HG02973 (cell line): ENCODE results near the gene PDK1.

ENCODE experiments used
- ATAC-seq: cut with Tn5 transposase; IDR thresholded peaks from one replicate; pipeline ENCODE4 v1.9.1; 2021; ENCODE audit warnings: moderate library complexity; ENCODE audit not compliant: unreplicated experiment

PDK1 gene

DNA sequence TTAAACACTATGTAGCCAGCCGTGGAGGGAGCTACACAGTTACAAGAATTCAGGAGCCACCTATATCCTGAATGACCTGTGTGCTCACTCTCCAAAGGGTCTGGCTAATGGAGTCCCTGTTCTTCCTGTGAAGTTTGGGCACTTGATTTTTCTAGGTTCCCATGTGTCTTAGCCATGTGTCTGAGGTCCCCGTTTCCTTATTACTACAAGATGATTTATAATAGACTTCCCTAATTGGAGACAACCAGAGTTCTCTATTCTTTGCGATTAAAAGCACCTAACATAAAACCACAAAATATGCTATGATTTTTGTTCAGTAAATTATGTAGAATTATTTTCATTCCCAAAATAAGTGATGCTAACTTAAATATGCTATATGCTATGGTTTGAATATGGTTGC, 83.4 kb downstream of the PDK1 start:
- no peak for ATAC-seq

DNA sequence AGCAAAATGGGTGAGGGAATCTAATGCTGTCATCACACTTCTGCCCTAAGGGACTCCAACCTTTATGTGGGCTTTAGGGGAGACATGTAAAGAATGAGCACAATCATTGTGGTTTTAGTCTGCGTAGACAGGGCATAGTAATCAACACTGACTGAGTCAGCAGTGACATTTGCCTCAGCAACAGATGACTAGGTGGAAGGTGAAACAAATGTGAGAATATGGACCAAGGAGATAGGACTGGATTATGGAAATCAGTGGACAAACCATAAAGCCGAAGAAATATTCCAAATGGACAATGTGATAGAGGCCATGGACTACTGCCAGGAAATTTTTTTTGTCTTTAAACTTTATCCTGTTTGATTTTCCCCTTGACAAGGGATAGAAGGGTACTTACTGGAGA, 83.9 kb downstream of the PDK1 start:
- no peak for ATAC-seq

DNA sequence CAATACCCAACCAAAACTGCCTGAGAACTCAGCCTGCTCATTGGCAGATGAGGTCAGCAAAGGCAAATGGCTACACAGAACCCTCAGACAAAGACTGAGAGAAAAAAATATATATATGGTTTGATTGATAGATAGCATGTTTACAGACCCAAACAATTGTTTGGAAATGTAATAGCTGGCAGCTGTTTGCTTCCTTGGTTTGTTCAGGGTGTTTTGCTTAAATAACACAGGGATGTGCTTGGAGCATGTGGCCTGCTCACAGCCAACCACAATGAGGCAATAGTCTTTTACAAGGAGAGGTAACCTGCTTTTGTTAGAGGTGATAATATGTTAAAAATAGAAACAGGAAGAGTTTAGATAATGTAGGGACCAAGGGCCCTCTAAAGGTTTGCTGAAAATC, 84.5 kb downstream of the PDK1 start:
- ATAC-seq: no peak

DNA sequence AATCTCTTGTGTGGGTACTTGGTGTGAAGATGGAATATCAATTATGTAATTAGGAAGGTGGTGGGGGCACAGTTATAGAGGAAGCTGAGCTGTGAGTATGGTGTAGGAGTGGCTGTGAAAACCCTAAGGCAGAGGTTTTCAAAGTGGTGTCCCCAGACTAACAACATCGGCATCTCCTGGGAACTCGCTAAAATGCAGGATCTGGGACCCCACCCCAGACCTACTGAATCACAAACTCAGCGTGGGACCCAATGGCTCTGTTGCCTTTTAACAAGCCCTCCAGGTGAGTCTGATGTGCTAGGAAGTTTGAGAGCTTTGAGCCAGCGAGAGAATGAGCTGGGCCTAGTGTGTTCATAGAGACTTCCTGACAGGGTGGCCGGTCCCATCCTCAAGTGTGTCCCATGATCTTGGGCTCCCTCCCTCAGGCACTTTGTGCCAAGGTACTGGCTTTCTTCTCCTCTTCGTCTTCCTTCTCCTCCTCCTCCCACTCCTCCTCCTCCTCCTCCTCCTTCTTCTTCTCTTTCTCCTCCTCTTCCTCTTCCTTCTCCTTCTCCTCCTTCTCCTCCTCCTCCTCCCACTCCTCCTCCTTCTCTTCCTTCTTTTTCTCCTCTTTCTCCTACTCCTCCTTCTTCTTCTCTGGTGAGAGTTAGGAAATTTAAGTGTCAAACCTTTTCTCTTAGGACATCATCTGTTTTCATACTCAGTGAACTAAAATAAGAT, 86.6 kb downstream of the PDK1 start:
- ATAC-seq: no peak

DNA sequence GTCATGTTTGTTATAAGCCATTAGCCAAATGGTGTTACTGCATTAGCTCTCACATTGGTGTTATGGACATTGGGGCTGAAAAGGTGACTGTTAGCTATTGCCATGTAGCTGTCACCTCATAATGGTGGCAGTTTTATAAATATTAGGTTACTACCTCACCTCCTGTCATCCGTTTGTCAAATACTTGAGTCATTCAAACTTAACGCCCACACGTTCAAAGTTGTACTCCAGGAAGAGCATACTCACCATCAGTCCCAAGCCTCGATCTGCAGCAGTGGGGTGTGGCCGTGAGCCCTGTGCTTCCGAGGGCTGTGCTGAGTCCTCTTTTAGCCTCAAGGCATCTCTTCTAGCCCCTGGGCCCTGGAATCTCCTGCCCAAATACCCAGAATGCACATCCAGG, 87.3 kb downstream of the PDK1 start:
- ATAC-seq: no peak

DNA sequence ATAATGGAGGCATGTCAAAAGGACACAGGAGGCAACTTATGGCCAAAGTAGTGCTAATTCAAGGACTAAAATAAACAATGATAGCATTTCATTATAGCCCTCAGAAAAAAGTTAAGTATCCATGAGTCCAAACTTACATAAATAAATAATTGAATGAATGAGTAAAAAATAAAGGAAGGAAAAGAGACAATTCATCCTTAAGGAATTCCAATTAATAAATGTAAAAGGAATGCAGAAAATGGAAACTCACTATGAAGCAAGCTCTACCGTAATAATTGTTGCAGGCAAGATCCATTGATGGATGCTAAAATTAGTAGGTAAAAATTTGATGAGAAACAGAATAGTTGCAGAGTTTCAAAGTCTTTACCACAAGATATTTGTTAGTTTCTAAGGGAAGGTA, 91.5 kb downstream of the PDK1 start:
- no peak for ATAC-seq

DNA sequence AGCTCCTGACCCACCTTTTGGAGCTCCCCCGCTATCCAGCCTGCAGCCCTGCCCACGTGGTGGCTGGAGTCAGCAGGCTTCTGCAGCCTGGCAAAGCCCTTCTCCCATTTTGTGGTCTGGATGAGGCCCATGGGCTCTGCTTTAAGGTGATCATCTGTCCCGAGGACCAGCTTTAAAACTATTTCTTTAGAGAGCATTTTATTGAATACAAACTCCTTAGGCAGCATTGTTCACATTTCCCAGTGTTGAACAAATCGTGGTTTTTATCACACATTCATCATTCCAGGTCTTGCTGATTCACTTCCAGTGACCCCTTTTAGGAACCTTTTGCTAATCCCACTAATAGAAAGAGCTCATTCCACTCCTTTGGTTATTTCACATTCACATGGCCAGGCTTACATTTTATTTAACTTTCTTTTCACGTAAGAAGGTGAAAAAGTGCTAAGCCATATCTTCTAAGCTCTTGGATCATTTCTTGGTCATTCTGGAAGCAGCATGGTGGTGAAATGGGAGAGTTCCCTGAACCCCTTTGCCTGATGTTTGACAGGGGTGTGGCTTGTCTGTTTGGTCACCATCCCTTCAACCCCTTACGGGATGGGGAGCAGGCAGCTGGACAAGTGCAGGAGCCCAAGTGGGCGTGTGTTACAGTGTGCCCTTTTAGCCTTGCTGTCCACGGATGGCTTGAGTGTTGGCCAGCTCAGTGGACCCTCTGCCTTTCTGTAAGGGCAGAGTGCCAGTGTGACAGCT, 99.4 kb downstream of the PDK1 start:
- no peak for ATAC-seq

DNA sequence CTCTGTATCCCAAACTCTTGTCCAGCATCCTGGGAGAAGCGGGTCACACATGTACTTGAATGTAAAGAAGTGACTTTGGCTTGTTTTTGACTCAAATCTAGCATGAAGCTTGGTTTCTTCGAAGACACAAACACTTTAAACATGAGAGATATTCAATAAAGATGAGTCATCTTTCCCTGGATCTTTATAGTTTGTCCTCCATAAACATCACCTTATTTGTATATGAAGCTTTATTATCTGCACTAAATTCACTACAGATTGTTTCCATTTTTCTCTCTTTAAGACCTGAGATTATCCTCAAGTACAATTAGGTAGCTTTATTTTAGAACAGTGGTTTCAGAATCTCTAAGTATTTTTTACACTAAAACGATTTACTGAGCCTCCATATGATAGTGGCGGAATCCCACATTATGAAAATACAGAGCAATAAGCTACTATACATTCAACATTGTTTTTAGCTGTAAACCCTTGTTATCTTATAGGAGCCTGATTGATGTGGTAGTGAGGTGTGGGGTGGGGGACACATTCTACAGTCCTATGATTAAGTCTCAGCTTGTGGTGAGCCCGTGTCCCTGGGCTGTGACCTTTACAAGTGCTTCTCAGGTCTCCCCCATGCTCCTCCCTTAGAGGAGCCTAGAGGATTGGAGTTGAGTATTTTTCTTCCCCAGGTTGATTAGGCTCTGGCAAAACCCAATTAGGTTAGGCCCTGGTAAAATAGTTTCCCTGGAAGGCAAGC, 100.1 kb downstream of the PDK1 start:
- ATAC-seq: no peak
